Measurements from ENCODE around the gene FAM168A. TPM values are rescaled to one million over a fixed set of nuclear protein-coding genes. Genes with fewer than 3 reads are reported as not detected.

The FAM168A gene
- total RNA-seq, 1 donor from 2014 or later: 28.4 TPM

DNA sequence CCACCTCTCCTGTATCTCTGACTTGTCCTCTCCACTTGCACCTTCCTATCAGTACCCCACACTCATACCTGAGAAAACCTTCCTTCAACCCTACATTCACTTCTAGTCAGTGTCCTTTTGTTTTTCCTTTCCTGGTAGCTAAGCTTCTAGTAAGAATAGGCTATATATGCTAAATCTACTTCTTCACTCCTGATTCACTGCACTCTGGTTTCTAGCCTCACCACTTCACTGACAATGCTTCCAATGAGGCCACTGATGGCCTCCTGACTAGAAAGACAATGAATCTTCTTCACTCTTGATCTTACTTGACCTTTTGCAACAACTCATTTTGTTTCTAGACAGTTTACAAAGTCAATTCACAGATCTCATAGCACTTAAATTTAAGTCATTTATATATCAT is 169.7 kb downstream of the FAM168A start:
- Histone ChIP-seq H3K27me3 (ENCODE audit: low read depth) (no peaks in the 10 kb centered on the region), H3K4me3 (no peak overlapping the region), H3K9me3 (replicated peaks) (no peaks in the 10 kb centered on the region), H3K4me1 (peaks cover 17% of the 10 kb centered on the region), H3K36me3 (no peaks in the 10 kb centered on the region), H3K27ac (replicated peaks) (no peak overlapping the region)
- no peak for TF ChIP-seq CTCF (IDR thresholded peaks at IDR 0.05; ENCODE audit: borderline replicate concordance)
- no peak for DNase-seq
- intact Hi-C loops (cut with micrococcal nuclease): no loop called here

GRCh38 chr11:73426219-73426850 is 171.6 kb downstream of the FAM168A start:
- H3K27me3 ChIP-seq (ENCODE audit: low read depth): no peaks in the 10 kb centered on the region
- H3K4me1 ChIP-seq: peaks cover 23% of the 10 kb centered on the region
- TF ChIP-seq CTCF (IDR thresholded peaks at IDR 0.05; ENCODE audit: borderline replicate concordance): no peak
- H3K36me3 ChIP-seq: no peaks in the 10 kb centered on the region
- intact Hi-C loops (cut with micrococcal nuclease): no loop called here
- peak overlapping the region; percentile 21 for H3K27ac ChIP-seq (replicated peaks)
- no peaks in the 10 kb centered on the region for H3K9me3 ChIP-seq (replicated peaks)
- H3K4me3 ChIP-seq: no peak overlapping the region
- DNase-seq: no peak

- intact Hi-C loops (cut with micrococcal nuclease): no loop called here
- DNase-seq: no peak
Observed at GRCh38 chr11:73425108-73425507, 172.8 kb downstream of the FAM168A start.

GRCh38 chr11:73423506-73423905 is 174.4 kb downstream of the FAM168A start:
- no peak for DNase-seq

More at GRCh38 chr11:73425108-73425507, 172.8 kb downstream of the FAM168A start:
- Histone ChIP-seq H3K27ac (replicated peaks) (peak overlapping the region; percentile 21), H3K4me1 (peaks cover 24% of the 10 kb centered on the region), H3K36me3 (no peaks in the 10 kb centered on the region), H3K4me3 (no peak overlapping the region), H3K27me3 (ENCODE audit: low read depth) (no peaks in the 10 kb centered on the region), H3K9me3 (replicated peaks) (no peaks in the 10 kb centered on the region)
- no peak for TF ChIP-seq CTCF (IDR thresholded peaks at IDR 0.05; ENCODE audit: borderline replicate concordance)

GRCh38 chr11:73422886-73423285 is 175.0 kb downstream of the FAM168A start:
- Histone ChIP-seq H3K9me3 (replicated peaks) (no peaks in the 10 kb centered on the region), H3K27me3 (ENCODE audit: low read depth) (no peaks in the 10 kb centered on the region), H3K4me3 (no peak overlapping the region), H3K27ac (replicated peaks) (no peak overlapping the region), H3K36me3 (peaks cover 15% of the 10 kb centered on the region), H3K4me1 (peaks cover 24% of the 10 kb centered on the region)
- intact Hi-C loops (cut with micrococcal nuclease): no loop called here
- TF ChIP-seq CTCF (IDR thresholded peaks at IDR 0.05; ENCODE audit: borderline replicate concordance): no peak
- DNase-seq: no peak

More at GRCh38 chr11:73423506-73423905, 174.4 kb downstream of the FAM168A start:
- no peaks in the 10 kb centered on the region for H3K9me3 ChIP-seq (replicated peaks)
- TF ChIP-seq CTCF (IDR thresholded peaks at IDR 0.05; ENCODE audit: borderline replicate concordance): no peak
- peaks cover 9% of the 10 kb centered on the region for H3K36me3 ChIP-seq
- intact Hi-C loops (cut with micrococcal nuclease): no loop called here
- no peak overlapping the region for H3K4me3 ChIP-seq
- no peaks in the 10 kb centered on the region for H3K27me3 ChIP-seq (ENCODE audit: low read depth)
- H3K4me1 ChIP-seq: peaks cover 24% of the 10 kb centered on the region
- H3K27ac ChIP-seq (replicated peaks): no peak overlapping the region

Data from left ventricle myocardium inferior (tissue), 1 donor.